HG03139 (cell line): ENCODE results near the gene MBOAT2.

ENCODE experiments used
- ATAC-seq: cut with Tn5 transposase; IDR thresholded peaks from one replicate; pipeline ENCODE4 v1.9.1; 2021; ENCODE audit not compliant: unreplicated experiment

Gene MBOAT2

DNA sequence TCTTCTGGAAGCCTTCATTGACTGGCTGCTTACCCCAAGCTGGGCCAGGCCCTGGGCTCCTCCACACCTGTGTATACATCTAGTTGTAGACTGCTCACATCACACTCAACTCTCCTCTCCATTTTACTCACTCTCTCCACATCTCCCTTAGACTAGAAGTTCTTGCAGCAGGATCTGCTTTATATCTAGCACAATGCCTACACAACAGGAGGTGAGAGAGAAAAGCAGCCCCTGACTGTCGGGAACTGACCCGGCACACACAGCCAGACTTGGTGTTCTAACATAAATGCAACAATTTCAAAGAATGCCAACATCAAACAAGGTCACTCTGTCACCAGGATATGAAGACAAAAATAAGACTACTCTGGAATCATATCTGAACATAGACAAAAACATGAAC is 172.0 kb downstream of the MBOAT2 start:
- ATAC-seq, result no peak

- ATAC-seq, result no peak
These were observed 175.8 kb downstream of the MBOAT2 start for GRCh38 chr2:8827729-8828128.

DNA sequence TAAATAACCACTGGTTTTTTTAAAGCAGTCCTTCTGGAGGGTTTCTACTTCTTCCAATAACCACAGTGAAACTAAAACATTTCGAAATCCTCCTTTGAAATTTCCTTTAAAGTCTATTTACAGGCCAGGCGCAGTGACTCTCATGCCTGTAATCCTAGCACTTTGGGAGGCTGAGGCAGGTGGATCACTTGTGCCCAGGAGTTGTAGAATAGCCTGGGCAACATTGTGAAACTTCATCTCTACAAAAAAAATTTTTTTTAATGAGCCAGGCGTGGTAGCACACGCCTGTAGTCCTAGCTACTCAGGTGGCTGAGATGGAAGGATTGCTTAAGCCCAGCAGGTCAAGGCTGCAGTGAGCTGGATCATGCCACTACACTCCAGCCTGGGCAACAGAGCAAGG is 181.3 kb downstream of the MBOAT2 start:
- ATAC-seq, result no peak

DNA sequence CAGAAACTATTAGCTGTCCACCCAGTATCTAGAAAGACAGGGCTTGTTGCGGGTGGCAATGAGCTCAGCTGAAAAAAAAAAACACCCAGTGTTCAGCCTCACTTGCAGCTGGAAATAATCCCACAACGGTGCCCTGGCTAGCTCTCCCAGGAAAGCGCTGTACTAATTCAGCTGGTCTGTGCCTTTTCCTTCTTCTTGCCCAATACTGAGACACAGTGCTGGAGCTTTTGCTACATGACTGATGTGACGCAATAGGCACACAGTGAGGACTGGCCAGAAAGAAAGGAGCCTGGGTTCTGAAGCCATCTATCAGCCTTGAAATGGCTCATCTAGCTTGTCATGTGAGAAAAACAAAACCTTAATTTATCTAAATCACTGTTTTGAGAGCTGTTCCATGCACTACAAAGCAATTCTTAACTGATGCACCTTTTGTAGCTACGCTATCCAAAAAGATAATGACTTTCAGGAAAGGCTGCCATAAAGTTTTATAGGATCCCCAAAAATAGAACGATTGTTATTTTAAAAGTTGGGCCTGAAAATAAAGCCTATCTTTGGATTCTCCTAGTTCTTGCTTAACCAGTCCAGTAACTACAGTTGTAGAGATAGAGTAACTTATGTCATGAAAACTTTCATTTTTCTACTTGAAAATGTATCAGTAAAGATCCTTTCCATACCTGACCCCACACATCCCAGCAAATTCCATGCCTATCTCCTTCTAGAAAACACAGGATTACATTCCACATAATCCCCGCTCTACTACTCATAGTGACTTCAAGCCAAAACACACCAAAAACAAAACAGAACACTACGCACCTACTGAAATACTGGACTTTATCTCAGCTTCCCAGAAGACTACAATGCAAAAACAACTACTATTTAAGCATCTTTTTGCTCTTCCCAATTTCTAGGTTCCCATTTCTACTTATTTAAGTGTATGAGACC is 181.9 kb downstream of the MBOAT2 start:
- ATAC-seq, result no peak

GRCh38 chr2:8819948-8820347 is 183.5 kb downstream of the MBOAT2 start:
- ATAC-seq, result no peak

- ATAC-seq, result no peak
These were observed 184.3 kb downstream of the MBOAT2 start for GRCh38 chr2:8819194-8819593.

GRCh38 chr2:8817221-8817620 is 186.3 kb downstream of the MBOAT2 start:
- ATAC-seq, result no peak

DNA sequence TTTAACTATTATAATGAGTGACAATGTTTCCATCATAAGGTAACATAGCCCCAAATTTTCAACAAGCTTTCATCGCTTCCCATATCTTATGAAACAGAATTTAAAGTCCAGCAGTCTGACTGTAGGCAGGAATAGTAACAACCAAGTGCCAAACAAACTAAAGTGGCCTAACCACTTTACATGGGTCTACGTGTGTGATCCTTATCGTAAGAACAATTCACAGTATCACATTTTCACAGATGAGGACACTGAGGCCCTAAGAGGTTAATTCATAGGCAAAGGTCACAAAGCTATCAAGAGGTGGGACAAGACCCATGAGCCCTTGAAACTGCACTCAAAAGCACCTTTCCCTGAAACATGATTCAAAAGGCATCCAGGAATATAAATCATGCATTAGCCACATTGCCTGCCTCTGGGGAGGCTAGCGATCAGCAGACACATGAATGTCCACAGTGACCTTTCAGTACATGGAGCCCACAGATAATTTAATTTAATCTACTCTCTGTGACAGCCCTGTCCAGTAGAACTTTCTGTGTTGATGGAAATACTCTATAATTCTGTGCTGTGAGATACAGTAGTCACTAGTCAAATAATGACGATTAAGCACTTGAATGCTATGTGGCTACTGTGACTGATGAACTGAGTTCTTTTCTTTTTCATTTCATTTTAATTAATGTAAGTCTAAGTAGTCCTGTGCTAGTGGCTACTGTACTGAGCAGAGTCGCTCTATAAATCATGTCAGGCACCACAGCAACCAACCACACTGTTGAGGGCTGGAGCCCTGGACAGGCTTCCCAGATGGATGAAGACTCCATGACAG is 196.4 kb downstream of the MBOAT2 start:
- no peak for ATAC-seq

DNA sequence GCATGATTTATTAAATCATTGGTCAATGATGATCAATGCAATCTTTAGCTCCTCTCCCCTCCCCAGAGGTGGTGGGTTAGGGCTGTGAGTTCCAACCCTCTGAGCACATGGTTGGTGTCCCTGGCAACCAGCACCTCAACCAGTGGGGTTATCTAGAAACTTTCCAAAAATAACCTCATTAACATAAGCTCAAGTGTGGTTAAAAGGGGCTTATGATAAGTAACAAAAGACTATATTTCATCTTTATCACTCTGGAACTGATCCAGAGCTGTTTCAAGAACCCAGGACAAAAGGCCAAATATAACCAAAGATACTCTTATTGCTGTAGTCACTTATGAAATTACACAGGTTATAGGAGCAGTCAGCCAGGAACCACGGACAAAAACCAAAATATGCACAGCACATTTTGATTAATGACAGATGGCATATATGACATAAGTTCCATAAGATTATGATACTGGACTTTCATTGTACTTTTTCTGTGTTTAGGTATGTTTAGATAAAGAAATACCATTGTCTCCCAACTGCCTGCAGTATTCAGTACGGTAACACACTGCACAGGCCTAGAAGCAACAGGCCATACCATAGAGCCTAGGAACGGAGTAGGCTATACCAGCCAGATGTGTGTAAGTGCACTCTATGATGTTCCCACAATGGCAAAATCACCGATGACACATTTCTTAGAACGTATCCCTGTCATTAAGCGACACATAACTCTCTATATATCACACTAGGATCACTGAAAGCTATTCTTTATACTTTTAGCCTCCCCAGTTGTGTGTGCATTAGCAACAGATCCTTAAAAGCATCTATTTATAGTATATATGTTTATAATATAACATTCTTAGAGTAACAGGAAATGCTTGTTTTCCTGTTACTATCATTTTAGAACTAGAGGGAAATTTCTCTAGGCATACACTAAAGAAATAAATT is 197.9 kb downstream of the MBOAT2 start:
- ATAC-seq, result no peak

DNA sequence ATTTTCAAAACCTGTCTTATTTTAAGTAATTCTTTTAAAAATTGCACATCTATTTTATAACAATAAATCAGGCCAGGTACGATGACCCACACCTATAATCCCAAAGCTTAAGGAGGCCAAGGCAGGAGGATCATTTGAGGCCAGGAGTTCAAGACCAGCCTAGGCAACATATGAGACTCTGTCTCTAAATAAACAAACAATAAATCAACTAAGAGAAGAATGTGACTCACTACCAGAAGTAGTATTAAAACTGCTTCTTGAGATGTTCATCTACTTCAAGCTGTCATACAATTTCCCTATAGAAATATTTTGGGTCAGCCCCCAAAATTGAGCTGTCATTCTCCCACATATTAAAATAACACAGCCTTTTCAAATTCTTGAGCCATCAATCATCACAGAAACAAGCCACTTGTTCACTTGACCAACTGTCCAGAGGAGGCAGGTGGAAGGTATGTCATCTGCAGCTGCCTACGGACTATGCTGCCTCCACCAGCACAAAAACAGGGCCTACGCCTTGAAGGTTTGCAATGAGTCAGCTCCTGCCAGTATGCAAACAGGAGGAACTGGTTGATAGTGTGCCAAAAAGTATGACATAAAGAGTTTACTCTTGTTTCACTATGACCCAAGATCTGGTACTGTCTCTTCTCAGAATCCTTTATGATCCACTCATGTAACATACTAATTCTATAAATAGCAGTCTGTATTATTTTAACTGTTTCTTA is 199.7 kb downstream of the MBOAT2 start:
- peak; percentile 94 for ATAC-seq

- no peak for ATAC-seq
These were observed 200.7 kb downstream of the MBOAT2 start for GRCh38 chr2:8802741-8803140.
